Type B pancreatic cell (in vitro differentiated cells): ENCODE data around the gene PLEKHG4B. TPM values are rescaled to one million over a fixed set of nuclear protein-coding genes. Genes with fewer than 3 reads are reported as not detected.

Source experiments
- DNase-seq: peaks from one replicate; pipeline ENCODE4 v3.0.0; 2021; ENCODE audit warnings: mixed read lengths; ENCODE audit not compliant: unreplicated experiment; ENCODE audit errors: extremely low spot score
- H3K27ac Mint-ChIP-seq: 2 replicates; pipeline ENCODE4 v1.8.0; 2021; ENCODE audit warnings: mild to moderate bottlenecking, mixed read lengths
- H3K27me3 Mint-ChIP-seq: 2 replicates; pipeline ENCODE4 v1.8.0; 2021; ENCODE audit warnings: mixed read lengths
- H3K36me3 Mint-ChIP-seq: 2 replicates; pipeline ENCODE4 v1.8.0; 2021; ENCODE audit warnings: mixed read lengths
- H3K4me1 Mint-ChIP-seq: one replicate; pipeline ENCODE4 v1.8.0; 2021; ENCODE audit warnings: mixed read lengths; ENCODE audit not compliant: unreplicated experiment
- H3K4me3 Mint-ChIP-seq: 2 replicates; pipeline ENCODE4 v1.8.0; 2021; ENCODE audit warnings: mild to moderate bottlenecking, mixed read lengths
- H3K9me3 Mint-ChIP-seq: 2 replicates; pipeline ENCODE4 v1.8.0; 2021; ENCODE audit warnings: mixed read lengths
- CTCF ChIP-seq: fragments of 200-600 bp; sonication (generic); conservative IDR thresholded peaks from 2 replicates; pipeline ENCODE4 v1.5.0; 2021; ENCODE audit warnings: antibody characterized with exemption, mild to moderate bottlenecking
- total RNA-seq: library from RNA; stranded (reverse); gene quantifications from 2 replicates; pipeline ENCODE4 v1.2.1, GENCODE V29; 2021; ENCODE audit warnings: low replicate concordance

Gene PLEKHG4B
- total RNA-seq, 1 donor from 2014 or later: 32.8 TPM

DNA sequence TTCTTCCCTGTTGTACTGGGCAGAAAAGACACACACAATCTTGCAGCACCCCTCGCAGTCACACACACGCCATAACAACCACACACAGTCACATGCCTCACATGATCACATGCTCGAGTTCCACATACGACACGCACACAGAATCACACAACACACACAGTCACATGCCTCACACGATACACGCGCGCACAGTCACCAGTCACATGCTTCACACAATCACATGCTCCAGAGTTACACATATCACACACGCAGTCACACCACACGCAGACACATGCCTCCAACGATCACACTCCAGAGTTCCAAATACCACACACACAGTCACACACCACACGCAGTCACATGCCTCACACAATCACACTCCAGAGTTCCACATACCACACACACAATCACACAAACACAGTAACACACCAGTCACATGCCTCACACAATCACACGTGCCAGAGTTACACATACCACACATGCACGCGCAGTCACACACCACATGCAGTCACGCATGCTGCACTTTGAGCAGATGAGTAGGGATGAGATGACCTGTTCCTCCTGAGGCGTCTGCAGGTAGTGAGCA, 50.4 kb downstream of the PLEKHG4B start:
- Mint-ChIP-seq H3K36me3 (peaks cover 18% of the 10 kb centered on the region), H3K27ac (peak overlapping the region; percentile 29), H3K9me3 (peaks cover 4% of the 10 kb centered on the region), H3K4me3 (no peak overlapping the region), H3K4me1 (peaks cover 6% of the 10 kb centered on the region), H3K27me3 (no peaks in the 10 kb centered on the region)
- TF ChIP-seq CTCF: no peak
- DNase-seq: no peak

- Mint-ChIP-seq H3K36me3 (peaks cover 25% of the 10 kb centered on the region), H3K27ac (no peak overlapping the region), H3K4me1 (peaks cover 6% of the 10 kb centered on the region), H3K4me3 (no peak overlapping the region), H3K27me3 (no peaks in the 10 kb centered on the region), H3K9me3 (peaks cover 11% of the 10 kb centered on the region)
- no peak for TF ChIP-seq CTCF
- DNase-seq: no peak
Observed at GRCh38 chr5:143041-143440, 51.1 kb downstream of the PLEKHG4B start.

DNA sequence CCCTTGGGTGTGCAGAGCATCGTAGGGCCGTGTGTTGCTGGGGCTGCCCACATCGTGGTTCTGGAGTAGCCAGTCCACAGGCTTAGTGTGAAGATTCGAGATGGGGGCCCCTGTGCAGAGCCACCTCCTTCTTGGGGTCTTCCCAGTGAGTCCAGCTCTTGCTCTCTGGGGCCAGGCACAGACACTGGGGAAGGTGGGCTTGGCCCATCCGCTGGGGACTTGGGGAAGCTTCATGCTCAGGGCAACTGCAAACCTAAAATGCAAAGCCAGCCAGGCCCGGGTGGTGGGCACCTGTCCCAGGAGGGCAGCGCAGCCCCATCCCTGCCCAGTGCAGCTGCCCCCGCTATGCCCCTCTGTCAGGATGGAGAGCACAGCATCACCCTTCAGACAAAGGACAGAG, 53.0 kb downstream of the PLEKHG4B start:
- no peak for DNase-seq
- Mint-ChIP-seq H3K4me3 (no peak overlapping the region), H3K27ac (no peak overlapping the region), H3K4me1 (no peaks in the 10 kb centered on the region), H3K9me3 (peaks cover 11% of the 10 kb centered on the region), H3K36me3 (peaks cover 40% of the 10 kb centered on the region), H3K27me3 (no peaks in the 10 kb centered on the region)
- no peak for TF ChIP-seq CTCF

DNA sequence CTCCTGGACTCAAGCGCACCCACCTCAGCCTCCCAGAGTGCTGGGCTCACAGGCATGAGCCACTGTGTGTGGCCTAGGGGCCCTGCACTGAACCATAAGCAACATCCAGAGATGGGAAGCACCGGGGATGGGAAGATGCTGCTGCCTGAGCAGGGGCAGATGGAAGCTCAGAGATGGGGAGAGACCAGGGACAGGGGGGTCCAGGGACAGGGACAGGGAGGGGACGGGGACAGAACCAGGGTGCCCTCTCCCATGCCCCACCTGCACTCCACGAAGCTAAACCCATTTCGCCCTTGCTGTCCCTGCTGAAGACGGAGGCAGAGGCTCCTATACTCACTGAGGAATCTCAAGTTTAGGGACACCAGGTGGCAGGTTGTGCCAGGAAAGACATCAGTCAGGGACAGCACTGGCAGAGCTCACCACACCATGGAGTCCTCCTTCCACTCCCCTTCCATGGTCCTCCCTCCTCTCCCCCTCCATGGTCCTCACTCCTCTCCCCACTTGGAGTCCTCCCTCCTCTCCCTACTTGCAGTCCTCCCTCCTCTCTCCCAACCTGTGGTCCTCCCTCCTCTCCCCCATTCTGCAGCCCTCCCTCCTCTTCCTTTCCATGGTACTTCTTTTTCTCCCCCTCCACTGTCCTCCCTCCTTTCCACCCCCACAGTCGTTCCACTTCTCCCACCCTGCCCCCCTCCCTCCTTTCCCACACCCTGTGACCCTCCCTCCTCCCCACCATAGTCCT, 53.8 kb downstream of the PLEKHG4B start:
- Mint-ChIP-seq H3K27ac (no peak overlapping the region), H3K9me3 (peaks cover 11% of the 10 kb centered on the region), H3K27me3 (no peaks in the 10 kb centered on the region), H3K36me3 (peaks cover 46% of the 10 kb centered on the region), H3K4me1 (no peaks in the 10 kb centered on the region), H3K4me3 (no peak overlapping the region)
- no peak for TF ChIP-seq CTCF
- DNase-seq: no peak

GRCh38 chr5:147751-148150, 55.8 kb downstream of the PLEKHG4B start:
- no peak for TF ChIP-seq CTCF
- Mint-ChIP-seq H3K4me1 (peaks cover 10% of the 10 kb centered on the region), H3K4me3 (no peak overlapping the region), H3K27ac (no peak overlapping the region), H3K36me3 (peaks cover 47% of the 10 kb centered on the region), H3K27me3 (no peaks in the 10 kb centered on the region), H3K9me3 (peaks cover 11% of the 10 kb centered on the region)
- no peak for DNase-seq
